Measurements from ENCODE around the gene COTL1.

COTL1 gene, protein sequence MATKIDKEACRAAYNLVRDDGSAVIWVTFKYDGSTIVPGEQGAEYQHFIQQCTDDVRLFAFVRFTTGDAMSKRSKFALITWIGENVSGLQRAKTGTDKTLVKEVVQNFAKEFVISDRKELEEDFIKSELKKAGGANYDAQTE

DNA sequence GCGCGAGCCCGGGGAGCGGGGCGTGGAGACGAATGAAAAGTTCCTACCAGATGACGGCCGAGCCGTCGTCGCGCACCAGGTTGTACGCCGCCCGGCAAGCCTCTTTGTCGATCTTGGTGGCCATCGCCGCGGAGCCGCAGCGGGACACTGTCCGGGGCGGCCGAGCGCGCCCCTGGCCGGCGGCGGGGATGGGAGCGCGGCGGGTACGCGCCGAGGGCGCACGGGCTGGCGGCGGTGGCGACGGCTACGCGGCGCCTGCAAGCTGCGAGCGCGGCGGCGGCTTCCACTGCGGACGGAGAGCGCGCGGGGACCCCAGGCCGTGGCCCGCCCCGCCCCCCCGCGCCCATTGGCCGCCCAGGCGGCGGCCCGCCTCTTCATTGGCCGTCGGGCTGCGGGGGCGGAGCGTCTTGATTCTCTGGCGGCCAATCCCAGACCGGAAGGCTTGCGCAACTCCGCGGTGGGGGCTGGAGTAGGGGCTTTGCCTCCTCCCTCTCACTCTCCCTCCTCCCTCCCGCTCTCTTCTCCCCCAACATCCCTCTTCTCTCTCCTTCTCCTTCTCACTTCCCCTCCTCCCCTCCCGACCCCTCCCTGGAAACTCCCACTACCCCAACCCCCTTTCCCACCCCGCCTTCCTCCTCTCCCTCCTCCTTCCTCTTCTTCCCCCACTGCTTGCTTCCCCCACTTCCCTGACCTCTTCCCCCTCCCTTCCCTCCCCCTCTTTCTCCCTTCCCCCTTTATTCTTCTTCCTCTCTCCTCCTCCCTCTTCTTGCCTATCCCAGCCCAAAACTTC lies at the start of gene COTL1:
COTL1 (minus strand) TSS at position 288 of the 790 bp plus-strand sequence; CDS start at position 124, 164 bp downstream.
- DNase-seq: peak; percentile 66

DNA sequence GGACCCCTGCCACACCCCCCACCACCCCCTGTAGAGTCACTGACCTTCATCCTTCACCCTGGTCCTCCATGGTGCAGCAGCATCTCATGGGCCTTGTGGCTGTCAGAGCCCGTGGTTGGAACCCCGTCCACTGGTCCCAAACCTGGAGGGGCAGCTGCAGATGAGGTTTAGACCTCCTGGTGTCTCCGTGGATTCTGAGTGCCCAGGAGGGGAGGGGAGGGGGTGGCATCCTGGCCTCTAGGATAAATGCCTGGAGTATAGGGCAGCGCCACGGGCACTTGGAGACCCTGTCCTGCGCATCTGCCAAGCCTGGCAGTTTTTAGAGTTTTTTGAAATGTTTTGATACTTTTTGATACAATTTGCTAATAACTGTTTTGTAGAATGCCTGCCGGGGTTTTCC lies 48.0 kb upstream of the COTL1 start:
- no peak for DNase-seq

DNA sequence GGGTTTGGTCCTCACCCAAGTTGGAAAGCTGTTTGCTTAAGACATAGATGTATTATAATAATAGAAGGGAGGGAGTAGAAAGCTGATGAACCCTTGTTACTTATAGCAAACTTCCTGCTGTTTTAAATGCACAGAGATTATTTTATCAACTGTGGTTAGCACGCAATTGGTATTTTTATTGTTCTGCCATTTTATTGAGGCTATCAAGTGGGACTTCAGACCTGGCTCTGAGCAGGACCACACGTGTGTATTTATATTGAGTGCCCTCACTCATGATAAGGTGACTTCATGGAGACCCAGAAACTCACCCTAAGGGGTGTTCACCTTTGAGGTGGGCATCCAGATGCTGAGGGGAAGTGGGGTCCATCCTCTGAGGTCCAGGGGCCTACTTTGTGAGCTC lies 47.5 kb upstream of the COTL1 start:
- DNase-seq: no peak

DNA sequence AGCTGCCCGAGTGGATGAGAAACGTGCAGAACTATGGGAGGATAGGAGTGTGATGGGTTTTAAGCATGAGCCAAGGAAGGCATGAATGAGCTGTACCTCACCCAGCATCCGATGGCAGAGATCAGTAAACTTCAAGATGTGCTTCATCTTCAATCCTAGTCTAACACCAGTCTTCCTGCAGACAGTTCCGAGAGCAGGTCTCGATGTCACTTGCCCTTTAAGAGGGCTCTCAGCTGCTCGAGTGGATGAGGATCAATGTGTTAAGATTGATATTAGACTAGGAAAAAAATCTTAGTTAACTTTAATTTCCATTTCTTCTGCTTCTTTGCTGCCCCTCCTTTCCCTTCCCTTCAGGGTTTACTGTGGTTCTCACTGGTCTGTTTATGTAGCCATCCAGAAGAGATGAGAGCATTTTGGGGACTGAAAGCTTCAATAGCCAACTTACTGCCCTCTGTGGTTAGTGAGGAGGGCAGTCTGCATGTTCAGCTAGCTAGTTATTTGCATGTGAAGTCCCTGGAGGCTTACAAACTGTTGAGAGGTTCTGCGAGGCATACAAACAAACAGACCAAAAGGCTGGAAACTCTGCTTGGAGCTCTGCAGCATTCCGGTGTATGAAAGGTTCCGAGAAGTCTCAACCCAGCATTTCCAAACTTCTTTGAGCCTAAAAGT lies 45.7 kb upstream of the COTL1 start:
- no peak for DNase-seq

DNA sequence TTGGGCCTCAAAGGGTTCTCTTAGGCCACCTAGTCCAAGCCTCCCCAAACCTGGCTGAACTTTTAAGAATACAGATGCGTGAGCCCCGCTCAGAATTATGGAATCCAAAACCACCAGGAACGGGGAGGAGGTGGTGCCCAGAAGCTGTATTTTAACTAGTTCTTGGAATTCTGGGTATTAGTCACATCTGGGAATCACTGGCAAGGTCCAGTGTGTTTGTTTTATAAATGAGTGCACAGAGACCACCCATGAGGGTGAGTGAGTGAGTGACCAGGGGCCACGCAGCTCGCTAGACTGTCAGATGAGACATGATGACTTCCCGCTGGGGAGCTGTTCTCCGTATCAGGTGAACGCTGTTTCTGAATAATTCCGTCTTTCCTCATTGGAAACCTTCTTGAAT lies 44.6 kb upstream of the COTL1 start:
- no peak for DNase-seq

DNA sequence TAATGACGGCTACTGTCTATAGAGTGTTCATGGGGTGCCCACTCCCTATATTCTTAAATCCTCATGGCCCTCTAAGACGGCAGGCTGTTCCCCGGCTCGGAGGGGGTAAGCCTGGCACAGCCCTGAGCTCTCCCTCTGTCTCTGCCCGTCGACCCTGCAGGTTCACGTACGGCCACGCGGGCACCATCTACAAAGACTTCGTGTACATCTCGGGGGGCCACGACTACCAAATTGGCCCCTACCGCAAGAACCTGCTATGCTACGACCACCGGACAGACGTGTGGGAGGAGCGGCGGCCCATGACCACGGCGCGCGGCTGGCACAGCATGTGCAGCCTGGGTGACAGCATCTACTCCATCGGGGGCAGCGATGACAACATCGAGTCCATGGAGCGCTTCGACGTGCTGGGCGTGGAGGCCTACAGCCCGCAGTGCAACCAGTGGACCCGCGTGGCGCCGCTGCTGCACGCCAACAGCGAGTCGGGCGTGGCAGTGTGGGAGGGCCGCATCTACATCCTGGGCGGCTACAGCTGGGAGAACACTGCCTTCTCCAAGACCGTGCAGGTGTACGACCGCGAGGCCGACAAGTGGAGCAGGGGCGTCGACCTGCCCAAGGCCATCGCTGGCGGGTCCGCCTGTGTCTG lies 43.7 kb upstream of the COTL1 start:
- no peak for DNase-seq

DNA sequence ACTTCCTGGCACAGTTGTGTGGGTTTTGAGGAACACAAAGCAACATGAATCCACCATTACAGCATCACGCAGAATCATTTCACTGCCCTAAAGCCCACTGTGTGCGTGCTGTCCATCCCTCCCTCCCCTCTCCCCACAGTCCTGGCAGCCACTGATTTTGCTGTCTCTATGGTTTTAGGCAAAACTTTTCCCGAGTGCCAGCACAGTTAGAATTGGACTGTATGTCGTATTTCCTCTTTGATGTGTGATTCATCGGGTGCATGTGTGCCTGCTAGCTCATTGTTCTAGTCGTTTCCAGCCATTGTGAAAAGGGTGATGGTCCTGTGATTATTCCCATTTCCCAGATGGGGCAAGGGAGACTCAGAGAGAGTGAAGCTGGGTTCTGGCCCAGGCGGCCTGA lies 43.1 kb upstream of the COTL1 start:
- no peak for DNase-seq

DNA sequence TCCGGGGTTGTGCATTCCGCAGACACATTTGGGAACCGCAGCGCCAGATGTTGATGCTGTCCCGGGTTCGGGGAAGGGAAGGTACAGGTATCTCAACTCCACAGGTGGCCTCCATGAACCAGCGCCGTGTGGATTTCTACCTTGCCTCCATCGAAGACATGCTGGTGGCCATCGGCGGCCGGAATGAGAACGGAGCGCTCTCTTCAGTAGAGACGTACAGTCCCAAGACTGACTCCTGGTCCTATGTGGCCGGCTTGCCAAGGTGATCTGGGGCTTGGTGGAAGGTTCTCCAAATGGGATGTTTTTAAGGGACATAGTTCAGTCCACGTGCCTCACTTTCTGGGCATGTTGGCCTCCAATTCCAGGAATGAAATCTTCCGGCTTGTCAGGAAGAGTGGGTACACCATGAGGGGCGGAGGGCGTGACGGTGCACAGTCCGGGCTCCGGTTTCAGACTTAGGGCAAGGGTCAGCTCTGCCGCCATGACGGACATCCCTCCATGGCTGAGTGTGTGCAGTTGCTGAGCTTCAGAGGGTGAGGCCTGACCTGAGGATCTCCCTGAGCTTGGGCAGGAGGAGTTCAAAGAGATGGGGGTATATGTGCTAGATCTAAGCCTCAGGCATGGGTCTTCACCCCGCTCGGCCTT lies 41.9 kb upstream of the COTL1 start:
- DNase-seq: no peak

DNA sequence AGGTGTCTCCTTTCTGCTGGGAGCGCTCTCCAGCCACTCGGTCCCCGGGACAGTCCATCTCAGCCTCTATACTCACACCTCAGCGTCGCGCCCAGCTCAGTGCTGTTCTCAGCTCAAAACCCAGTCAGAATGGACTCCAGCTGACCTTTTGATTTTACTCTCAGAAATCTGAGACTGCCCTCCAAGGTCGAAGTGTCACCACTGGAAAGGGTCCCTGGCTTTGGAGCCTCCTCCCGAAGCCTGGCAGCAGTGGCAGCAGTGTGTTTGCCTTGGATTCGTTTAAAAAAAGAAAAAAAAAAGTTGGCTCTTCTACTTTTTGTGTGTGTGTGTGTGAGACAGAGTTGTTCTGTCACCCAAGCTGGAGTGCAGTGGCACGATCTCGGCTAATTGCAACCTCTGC lies 40.8 kb upstream of the COTL1 start:
- no peak for DNase-seq

DNA sequence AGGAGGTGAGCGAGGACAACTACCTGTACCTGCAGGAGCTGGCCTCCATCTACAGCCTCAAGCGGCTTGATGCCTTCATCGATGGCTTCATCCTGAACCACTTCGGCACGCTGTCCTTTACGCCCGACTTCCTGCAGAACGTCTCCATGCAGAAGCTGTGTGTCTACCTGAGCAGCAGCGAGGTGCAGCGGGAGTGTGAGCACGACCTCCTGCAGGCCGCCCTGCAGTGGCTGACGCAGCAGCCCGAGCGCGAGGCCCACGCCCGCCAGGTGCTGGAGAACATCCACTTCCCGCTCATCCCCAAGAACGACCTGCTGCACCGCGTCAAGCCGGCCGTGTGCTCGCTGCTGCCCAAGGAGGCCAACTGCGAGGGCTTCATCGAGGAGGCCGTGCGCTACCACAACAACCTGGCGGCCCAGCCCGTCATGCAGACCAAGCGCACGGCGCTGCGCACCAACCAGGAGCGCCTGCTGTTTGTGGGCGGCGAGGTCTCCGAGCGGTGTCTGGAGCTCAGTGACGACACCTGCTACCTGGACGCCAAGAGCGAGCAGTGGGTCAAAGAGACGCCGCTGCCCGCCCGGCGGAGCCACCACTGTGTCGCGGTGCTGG lies 39.5 kb upstream of the COTL1 start:
- DNase-seq: no peak

DNA sequence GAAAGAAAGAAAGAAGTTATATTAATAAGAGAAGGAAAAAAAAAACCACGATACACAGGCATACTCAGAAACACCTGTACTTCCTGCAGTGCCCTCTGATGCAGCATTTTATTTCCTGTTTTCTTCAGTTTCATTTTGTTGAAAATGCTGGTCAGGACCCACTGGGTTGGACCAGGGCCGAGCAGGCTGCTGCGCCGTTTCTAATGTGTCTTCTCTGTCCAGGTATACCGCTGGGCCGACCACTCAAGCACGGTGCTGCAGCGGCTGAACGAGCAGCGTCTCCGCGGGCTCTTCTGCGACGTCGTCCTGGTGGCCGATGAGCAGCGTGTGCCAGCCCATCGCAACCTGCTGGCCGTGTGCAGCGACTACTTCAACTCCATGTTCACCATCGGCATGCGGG lies 38.8 kb upstream of the COTL1 start:
- no peak for DNase-seq

DNA sequence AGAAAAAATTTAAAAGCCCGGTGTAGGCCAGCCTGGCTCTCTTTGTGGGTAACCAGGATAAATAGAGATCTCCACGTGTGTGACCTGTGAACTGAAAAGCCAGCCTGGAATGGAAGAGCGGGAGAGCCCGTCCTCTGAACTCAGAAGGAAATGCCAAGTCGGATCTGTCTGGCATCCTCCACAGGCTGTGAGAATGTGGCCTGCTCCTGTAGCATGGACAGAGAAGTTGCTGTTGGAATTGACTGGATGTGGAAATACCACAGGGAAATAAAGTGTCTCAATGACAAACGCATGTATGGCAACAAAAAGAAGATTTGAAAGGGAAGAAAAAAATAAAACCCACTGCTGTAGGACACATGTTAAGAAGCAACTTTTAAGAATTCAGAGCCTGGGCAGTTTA lies 37.1 kb upstream of the COTL1 start:
- no peak for DNase-seq

DNA sequence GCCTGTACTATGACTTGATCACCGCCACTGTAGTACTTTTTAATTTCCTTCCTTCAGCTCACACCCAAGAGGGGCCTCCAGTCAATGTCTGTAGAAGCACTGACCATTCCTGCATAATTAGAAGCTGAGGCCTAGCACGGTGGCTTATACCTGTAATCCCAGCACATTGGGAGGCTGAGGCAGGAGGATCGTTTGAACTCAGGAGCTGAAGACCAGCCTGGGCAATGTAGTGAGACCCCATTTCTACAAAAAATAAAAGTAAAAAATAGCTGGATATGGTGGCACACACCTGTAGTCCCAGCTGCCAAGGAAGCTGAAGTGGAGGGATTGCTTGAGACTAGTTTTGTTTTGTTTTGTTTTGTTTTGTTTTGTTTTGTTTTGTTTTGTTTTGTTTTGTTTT lies 36.4 kb upstream of the COTL1 start:
- DNase-seq: no peak

DNA sequence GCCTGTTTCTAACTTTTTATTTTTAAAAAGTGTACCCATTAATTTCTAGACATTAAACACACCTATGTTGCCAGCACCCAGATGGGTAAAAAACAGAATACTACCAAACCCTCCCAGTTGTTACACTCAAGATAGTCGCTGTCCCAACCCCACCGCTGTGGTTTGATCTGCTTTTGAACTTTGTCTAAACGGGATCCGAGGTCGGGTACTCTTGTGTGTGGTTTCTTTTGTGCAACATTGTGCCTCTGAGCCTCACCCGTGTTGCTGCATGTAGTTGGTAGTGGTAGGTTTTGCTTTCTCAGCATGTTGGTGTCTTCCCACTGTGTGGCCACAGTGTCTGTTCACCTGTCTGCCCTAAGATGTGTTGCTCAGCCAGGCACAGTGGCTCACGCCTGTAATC lies 34.7 kb upstream of the COTL1 start:
- no peak for DNase-seq

DNA sequence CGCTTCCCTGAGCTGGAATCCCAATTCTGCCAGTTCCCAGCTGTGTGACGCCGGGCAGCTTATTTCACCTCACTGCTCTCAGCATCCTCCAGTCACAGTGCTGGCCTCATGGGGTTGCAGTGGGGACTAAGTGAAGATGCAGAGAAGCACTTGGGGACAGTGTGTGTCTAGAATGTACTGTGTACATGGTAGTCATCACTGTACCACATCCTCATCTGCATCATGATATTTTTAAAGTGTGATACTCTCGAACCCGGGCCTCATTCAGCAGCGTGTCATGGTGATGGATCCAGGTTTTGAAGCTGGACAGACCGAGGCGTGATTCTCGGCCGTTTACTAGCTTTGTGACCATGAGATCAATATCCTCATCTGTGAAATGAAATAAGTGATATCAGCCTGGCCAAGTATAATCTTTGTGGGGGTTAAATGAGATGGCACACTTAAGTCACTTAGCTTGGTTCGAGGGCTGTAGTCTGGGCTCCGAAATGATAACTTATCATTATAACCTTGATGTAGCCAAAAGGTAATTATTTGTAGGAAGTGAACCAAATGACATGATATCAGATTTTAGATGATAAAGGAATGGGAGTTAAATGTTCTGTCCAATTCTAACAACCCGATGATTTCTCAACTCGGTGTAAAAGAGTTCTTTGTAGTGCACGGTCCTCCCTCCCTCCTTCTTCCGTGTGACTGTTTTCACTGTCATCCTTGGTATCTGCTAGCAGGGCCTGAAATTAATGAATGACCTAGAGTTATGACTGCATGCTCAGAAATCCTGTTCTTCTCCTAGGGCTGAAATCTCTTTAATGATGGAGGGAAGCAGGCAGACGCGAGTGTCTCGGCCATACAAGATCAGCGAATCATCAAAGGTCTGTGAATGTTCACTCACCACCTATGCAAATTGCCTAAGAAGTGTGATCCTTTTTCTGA lies 32.4 kb upstream of the COTL1 start:
- DNase-seq: no peak

DNA sequence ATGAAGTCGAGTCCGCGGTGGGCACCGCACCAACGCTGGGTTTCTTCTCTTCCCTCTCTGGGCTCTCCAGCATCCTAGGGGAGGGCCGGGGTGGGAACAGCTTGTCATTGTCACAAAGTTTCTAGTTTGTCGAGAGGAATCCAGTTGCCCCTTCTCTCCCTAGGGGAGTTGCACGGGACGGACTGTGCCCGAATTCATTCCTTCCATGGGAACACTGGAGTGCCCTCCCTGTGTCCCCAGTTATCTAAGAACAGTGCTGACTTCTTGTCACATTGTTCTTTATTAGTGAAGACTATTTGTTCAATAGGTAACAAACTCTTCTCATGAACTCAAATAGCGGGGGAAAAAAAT lies 31.6 kb upstream of the COTL1 start:
- no peak for DNase-seq

DNA sequence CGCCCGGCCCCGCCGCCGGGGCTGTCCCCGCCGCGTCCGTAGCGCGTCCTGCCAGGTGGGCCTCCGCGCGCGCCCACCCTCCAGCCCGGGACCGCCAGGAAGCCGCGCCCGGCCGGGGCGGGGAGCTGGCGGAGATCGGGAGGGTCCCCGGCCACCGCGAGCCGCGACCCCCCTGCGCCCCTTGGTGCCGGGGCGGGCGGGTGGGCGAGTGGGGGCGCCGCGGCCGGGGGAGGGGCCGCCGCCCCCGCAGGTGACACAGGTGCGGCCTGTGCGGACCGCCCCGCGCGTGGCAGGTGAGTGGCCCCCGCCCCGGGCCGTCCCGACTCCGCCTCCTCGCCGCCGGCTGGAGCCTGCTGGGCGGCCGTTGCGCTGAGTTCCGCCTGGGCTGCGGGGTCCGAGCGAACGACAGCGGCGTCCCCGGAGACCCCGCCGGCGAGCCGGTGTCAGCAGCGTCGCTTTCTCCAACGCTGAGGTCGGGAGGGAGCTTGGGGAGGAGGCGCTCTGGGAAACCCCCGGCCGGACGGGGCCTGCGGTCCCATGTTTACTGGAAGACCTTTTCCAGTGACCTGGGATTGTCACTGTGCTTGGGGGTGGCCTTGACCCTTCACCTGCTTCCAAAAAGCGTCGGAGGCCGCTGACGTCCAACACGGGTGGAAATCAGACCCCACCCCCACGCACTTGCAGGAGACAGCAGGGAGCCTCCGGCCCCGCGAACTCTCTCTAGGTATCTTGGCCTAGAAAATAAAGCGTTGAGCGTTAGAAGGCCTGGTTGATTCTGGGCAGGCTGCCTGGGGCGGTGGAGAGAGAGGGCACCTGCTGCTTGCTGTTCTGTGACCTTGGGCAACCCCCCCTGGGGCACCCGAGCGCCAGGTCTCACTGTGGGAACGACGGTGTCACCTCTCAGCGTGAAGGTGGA lies 31.0 kb upstream of the COTL1 start:
- DNase-seq: no peak

DNA sequence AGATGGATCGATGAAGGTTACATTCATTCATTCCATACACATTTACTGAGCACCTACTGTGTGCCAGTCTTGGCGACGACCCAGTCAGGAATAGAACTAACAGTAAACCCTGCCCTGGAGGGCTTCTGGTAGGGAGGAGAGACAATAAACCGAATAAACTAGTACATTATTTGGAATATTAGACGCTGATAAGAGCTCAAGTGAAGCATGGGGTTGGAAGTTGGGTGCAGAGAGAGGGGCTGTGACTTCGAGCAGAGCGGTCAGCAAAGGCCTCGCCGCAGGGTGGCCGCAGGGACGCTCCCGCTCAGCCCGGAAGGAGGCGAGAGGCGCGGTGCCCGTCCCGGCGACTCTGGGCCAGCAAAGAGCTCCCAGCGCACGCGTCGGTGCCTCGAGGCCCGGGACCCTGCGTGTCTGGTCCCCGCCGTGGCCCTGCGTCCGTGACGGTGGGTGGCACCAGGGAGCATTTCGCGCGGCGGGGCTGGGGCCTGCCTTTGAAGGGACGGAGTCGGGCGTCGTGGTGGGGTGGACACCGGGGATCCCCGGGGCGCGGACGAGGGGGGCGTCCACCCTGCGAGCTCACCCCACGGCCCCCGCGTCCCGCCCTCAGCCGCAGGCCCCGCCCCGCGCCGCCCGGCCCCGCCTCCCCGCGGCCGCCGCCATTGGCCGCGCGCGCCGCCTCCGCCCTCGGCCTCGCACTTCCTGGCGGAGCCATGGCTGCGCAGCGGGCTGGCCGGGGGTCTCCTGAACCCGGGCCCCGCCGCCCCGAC lies 30.1 kb upstream of the COTL1 start, which contains the start of gene KLHL36:
KLHL36 (plus strand) TSS at position 684 of the 767 bp plus-strand sequence. CDS start 2,357 bp downstream, outside the sequence.
- no peak for DNase-seq

DNA sequence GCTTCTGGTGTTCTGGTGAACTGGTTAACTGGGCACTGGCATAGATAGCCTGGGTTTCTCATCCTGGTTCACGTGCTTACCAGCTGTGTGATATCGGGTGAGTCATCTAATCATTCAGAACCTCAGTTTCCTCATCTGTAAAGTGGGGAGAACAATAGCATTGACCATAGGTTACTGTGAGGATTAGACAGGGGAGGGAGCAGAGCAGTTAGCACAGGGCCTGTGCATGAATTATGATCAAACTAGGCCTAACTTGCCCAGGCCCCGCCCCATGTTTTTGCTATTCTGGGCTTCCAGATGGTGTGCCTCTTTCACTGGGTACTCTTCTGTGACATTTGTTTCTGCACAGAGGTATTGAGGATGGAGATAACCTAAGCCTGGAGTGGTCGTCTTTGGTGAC lies 25.8 kb upstream of the COTL1 start:
- peak; percentile 96 for DNase-seq

DNA sequence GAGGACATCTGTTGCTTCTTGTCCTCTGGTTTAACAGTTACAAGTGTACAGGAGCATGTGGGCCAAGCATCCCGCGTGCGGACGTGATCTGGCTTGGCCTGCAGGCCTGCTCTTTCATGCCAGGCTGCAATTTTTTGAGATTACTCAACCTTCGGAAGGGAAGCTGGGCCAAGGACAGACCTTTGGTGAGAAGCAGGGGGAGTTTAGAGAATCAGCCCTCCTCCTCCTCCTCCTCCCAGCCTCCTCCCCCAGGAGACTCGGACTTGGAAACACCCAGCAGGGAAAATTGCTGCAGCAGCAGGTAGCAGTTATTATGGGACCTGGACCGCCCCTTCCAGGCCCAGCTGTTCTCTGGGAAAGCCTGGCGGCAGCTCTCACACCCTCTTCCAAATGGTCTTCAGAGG lies 25.3 kb upstream of the COTL1 start:
- DNase-seq: peak; percentile 69
